GM19238 (cell line): ENCODE results near the gene FBXO39.
"Not testable (repeated sequence)": the region's sequence is repeated elsewhere in the genome, so short reads cannot be mapped to it uniquely, and the experiment has no call there.

Experiments used
- DNase-seq: peaks from one replicate; pipeline ENCODE4 v3.0.0; 2011; ENCODE audit warnings: low spot score; ENCODE audit not compliant: insufficient read length

Gene FBXO39

GRCh38 chr17:6775871-6776405 lies at the start of gene FBXO39:
FBXO39 (plus strand) TSS chr17:6776215; CDS start chr17:6779869, 3,654 bp downstream.
- DNase-seq, result no peak

- DNase-seq, result no peak
Measured at GRCh38 chr17:6729531-6729930, 46.5 kb upstream of the FBXO39 start.

- DNase-seq, result not testable (repeated sequence)
Measured at GRCh38 chr17:6746665-6747064, 29.4 kb upstream of the FBXO39 start.

GRCh38 chr17:6748617-6749016 lies 27.4 kb upstream of the FBXO39 start:
- DNase-seq, result no peak

- DNase-seq, result no peak
Measured at GRCh38 chr17:6749519-6749918, 26.5 kb upstream of the FBXO39 start.

GRCh38 chr17:6752068-6752909 lies 23.7 kb upstream of the FBXO39 start:
- no peak for DNase-seq

- peak; percentile 49 for DNase-seq
Measured at GRCh38 chr17:6753006-6753445, 23.0 kb upstream of the FBXO39 start.

GRCh38 chr17:6753546-6753945 lies 22.5 kb upstream of the FBXO39 start:
- DNase-seq, result no peak

- DNase-seq, result no peak
Measured at GRCh38 chr17:6755281-6755680, 20.7 kb upstream of the FBXO39 start.

GRCh38 chr17:6755731-6756184 lies 20.3 kb upstream of the FBXO39 start, which contains the start of gene XAF1:
XAF1 (plus strand) TSS chr17:6756046; CDS start chr17:6756079, 33 bp downstream.
- no peak for DNase-seq

GRCh38 chr17:6756425-6757031 lies 19.5 kb upstream of the FBXO39 start:
- DNase-seq, result no peak

- DNase-seq, result no peak
Measured at GRCh38 chr17:6757747-6758146, 18.3 kb upstream of the FBXO39 start.

GRCh38 chr17:6761779-6762178 lies 14.2 kb upstream of the FBXO39 start:
- no peak for DNase-seq

GRCh38 chr17:6768447-6768846 lies 7.6 kb upstream of the FBXO39 start:
- no peak for DNase-seq

GRCh38 chr17:6772016-6772415 lies 4.0 kb upstream of the FBXO39 start:
- DNase-seq, result no peak

- DNase-seq, result not testable (repeated sequence)
Measured at GRCh38 chr17:6774906-6775305, 1.1 kb upstream of the FBXO39 start.

GRCh38 chr17:6779411-6779810 lies 3.4 kb downstream of the FBXO39 start:
- DNase-seq, result no peak

GRCh38 chr17:6780001-6780400 lies 4.0 kb downstream of the FBXO39 start:
- DNase-seq, result no peak

GRCh38 chr17:6780886-6781285 lies 4.9 kb downstream of the FBXO39 start:
- DNase-seq, result no peak

GRCh38 chr17:6782244-6782643 lies 6.2 kb downstream of the FBXO39 start:
- no peak for DNase-seq

GRCh38 chr17:6786618-6787017 lies 10.6 kb downstream of the FBXO39 start:
- no peak for DNase-seq

GRCh38 chr17:6787081-6787693 lies 11.2 kb downstream of the FBXO39 start:
- DNase-seq, result no peak
